Esophagus muscularis mucosa (tissue), 4 donors: Measurements from ENCODE around the gene ACIN1. TPM values are rescaled to one million over a fixed set of nuclear protein-coding genes. Genes with fewer than 3 reads are reported as not detected.

Source experiments
- DNase-seq: peaks from one replicate; pipeline ENCODE4 v3.0.0-alpha.2; 2017; ENCODE audit errors: extremely low spot score
- H3K27ac ChIP-seq, 4 donors: fragments of 200-600 bp; sonication (generic); replicated peaks in 1 of 4; 1 replicate in 3 of 4; 2 replicates in 1 of 4; pipeline ENCODE4 v1.5.1; 2016 to 2019; ENCODE audit warnings: mild to moderate bottlenecking in 1 of 4
- H3K27me3 ChIP-seq, 4 donors: fragments of 200-600 bp; sonication (generic); one replicate each; pipeline versions ENCODE4 v1.5.1 to v1.6.0; 2016 to 2019
- H3K36me3 ChIP-seq, 4 donors: fragments of 200-600 bp; sonication (generic); one replicate each; pipeline ENCODE4 v1.5.1; 2016 to 2019
- H3K4me1 ChIP-seq, 4 donors: fragments of 200-600 bp; sonication (generic); one replicate each; pipeline ENCODE4 v1.5.1; 2016 to 2019
- H3K4me3 ChIP-seq, 4 donors: fragments of 200-600 bp; sonication (generic); 1 replicate in 2 of 4; 2 replicates in 2 of 4; pipeline ENCODE4 v1.5.1; 2016 to 2019; ENCODE audit warnings: mild to moderate bottlenecking in 4 of 4, moderate library complexity in 1 of 4
- H3K9me3 ChIP-seq, 4 donors: fragments of 200-600 bp; sonication (generic); 1 replicate in 3 of 4; 2 replicates in 1 of 4; pipeline ENCODE4 v1.5.1; 2016 to 2019
- EP300 ChIP-seq: sonication (generic); formaldehyde crosslinking; IDR thresholded peaks from one replicate; pipeline ENCODE4 v1.6.1; 2017; ENCODE audit warnings: antibody characterized with exemption
- POLR2A ChIP-seq: fragments of 450-650 bp; IDR thresholded peaks from one replicate; pipeline ENCODE4 v1.6.1; 2017; ENCODE audit warnings: antibody characterized with exemption, moderate library complexity, mild to moderate bottlenecking, low read depth
- POLR2AphosphoS5 ChIP-seq, 2 donors: sonication (generic); formaldehyde crosslinking; IDR thresholded peaks; one replicate each; pipeline ENCODE4 v1.6.1; 2017; ENCODE audit warnings: antibody characterized with exemption in 2 of 2
- WGBS: methylation state at CpG from one replicate; pipeline ENCODE4 v1.1.5; 2018; 5-methylcytosine and 5-hydroxymethylcytosine counted together
- intact Hi-C: fragments of 100-400 bp; cut with DNase I; formaldehyde crosslinking; loops from one replicate; pipeline ENCODE4 v1.15.1; 2023
- total RNA-seq, 4 donors: library from RNA; depleted of rRNA; stranded (reverse); fragments of >200 nt; gene quantifications; one replicate each; pipeline versions ENCODE4 v1.1.0 to v1.2.1, GENCODE V29; 2016
- TF ChIP-seq, protein P1 (sequence below), 3 experiments: fragments of 200-600 bp in 2 of 3; fragments of 450-650 bp in 1 of 3; sonication (generic) in 2 of 3; IDR thresholded peaks; one replicate each; pipeline ENCODE4 v1.5.1; 2017 to 2019; ENCODE audit warnings: antibody characterized with exemption in 3 of 3, mild to moderate bottlenecking in 2 of 3, moderate library complexity in 1 of 3

ACIN1 gene
- total RNA-seq, 4 donors from 2014 or later: 60.1 to 101 (median 89.5) TPM

DNA sequence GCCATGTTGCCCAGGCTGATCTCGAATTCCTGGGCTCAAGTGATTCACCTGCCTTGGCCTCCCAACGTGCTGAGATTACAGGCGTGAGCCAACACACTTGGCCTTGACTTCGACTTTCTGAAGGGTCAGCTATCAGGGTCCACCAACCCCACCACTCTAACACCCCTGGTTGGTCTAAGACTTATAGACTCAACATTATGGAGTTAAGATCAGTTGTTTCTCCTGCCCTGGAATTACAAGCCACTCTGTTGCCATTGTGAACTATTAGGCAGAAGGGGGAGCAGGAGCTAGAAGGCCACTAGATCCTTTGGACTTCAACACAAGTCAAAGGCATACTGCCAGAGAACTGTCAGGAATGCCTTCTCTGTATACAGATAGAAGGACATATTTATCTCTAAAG, 54.8 kb downstream of the ACIN1 start:
- Histone ChIP-seq H3K36me3 (no peaks in the 10 kb centered on the region), H3K4me3 (no peak overlapping the region), H3K4me1 (peaks cover 0 to 5% (median 4%) of the 10 kb centered on the region in 4 donors), H3K27me3 (no peaks in the 10 kb centered on the region), H3K27ac (no peak overlapping the region), H3K9me3 (no peaks in the 10 kb centered on the region)
- WGBS: 94% methylated on average over 4 of the region's 4 CpGs
- TF ChIP-seq POLR2A (no peak), EP300 (no peak), POLR2AphosphoS5 (IDR thresholded peaks at IDR 0.05) (no peak)
- TF ChIP-seq, protein P1, sequence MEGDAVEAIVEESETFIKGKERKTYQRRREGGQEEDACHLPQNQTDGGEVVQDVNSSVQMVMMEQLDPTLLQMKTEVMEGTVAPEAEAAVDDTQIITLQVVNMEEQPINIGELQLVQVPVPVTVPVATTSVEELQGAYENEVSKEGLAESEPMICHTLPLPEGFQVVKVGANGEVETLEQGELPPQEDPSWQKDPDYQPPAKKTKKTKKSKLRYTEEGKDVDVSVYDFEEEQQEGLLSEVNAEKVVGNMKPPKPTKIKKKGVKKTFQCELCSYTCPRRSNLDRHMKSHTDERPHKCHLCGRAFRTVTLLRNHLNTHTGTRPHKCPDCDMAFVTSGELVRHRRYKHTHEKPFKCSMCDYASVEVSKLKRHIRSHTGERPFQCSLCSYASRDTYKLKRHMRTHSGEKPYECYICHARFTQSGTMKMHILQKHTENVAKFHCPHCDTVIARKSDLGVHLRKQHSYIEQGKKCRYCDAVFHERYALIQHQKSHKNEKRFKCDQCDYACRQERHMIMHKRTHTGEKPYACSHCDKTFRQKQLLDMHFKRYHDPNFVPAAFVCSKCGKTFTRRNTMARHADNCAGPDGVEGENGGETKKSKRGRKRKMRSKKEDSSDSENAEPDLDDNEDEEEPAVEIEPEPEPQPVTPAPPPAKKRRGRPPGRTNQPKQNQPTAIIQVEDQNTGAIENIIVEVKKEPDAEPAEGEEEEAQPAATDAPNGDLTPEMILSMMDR (IDR thresholded peaks at IDR 0.05): no peak
- no peak for DNase-seq
- intact Hi-C loops: no loop called here

DNA sequence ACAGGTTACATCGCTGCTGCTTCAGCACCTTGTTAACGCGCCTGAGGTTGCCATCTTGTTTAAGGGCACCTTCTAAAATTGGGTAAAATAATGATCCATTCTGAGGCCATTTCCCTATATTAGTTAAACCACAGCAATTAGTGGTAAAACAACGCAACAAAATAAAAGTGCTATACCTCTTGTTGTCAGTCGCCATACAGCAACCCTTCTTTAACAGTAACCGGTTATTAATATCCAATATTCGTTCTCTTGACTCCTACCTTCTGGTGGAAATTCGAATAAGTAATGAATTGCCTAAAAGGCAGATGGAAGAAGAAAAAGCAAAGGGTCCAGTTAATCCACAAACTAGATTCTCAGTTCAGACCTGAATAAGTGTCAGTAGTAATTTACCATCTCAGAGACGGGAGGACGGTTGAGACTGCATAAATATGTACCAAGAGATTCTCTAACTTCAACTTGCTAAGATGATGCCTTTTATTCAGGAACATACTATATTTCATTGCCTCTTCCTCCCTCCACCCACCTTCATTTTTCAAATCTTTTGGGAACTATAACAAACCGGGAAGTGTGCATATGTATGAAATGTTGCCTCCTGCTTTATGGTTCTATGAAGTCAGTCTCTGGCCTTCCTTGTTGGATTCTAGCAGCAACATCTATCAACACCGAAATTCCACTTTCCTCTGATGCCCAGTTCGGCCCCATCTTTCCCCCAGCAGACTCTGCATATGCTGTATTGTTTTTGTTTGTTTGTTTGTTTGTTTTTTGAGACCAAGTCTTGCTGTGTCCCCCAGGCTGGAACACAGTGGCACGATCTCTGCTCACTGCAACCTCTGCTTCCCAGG, 59.4 kb downstream of the ACIN1 start:
- no peak for DNase-seq
- intact Hi-C loops: no loop called here
- H3K4me3 ChIP-seq: peak overlapping the region; percentile 73 to 87 (median 81)
- no peaks in the 10 kb centered on the region for H3K27me3 ChIP-seq
- H3K36me3 ChIP-seq: peaks cover 14 to 29% (median 29%) of the 10 kb centered on the region in 4 donors
- H3K4me1 ChIP-seq: peaks cover 17 to 30% (median 21%) of the 10 kb centered on the region in 4 donors
- peak overlapping the region; percentile 88 to 95 (median 92) for H3K27ac ChIP-seq
- TF ChIP-seq POLR2AphosphoS5 (IDR thresholded peaks at IDR 0.05) (no peak), EP300 (no peak), POLR2A (no peak)
- TF ChIP-seq, protein P1 (IDR thresholded peaks at IDR 0.05): no peak
- WGBS: 63% methylated on average over 14 of the region's 14 CpGs
- no peaks in the 10 kb centered on the region for H3K9me3 ChIP-seq

DNA sequence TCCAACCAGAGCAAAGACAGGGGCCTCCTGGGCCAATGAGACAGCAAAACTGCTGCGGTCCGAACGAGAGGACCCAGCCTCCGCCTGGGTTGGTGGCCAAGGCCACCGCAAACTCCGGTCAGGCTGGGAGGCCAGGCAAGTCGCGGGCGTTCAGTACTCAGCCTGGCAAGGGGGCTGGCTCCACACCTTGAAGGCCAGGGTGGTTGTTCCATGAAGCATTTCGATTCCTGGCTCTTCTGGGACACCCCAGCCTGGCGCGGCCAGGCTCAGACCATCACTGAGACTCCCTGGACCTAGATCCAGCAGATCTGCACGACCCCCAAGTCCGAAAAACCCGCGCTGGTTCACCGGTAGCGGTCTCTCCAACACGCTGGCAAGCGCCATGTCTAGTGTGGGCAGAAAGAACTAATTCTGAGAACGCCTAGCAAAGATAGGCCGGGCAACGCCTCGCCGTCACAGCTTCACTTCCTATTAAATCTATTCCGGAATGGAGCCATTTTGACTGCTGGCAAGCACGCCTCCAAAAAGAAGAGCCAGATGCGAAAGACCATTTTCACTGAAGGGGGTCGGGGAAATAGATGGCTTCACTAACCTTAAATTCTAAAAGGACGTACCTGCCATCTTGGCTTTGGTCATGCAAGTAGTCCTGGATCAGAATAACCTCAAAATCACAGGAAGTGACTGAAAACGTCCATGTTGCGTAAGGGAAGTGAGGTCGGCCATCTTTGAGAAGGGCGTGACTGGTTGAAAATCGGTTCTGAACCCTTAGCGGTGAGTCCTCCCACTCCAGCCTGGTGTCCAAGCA, 60.2 kb downstream of the ACIN1 start, which contains the start of gene PSMB5:
Gene PSMB5, minus strand, starts transcription at position 403 of the 805 bp plus-strand sequence. Its CDS starts 19 bp downstream, at position 384.
- peak; percentile 98 for DNase-seq
- Histone ChIP-seq H3K27ac (peak within 1 kb of the TSS; percentile 88 to 95 (median 92)), H3K4me3 (peak within 1 kb of the TSS; percentile 73 to 87 (median 81)), H3K27me3 (no peaks in the 10 kb centered on the region), H3K4me1 (peaks cover 17 to 30% (median 21%) of the 10 kb centered on the region in 4 donors), H3K36me3 (peaks cover 15 to 37% (median 37%) of the 10 kb centered on the region in 4 donors), H3K9me3 (no peaks in the 10 kb centered on the region)
- 0% methylated on average over 15 of the region's 36 CpGs for WGBS
- intact Hi-C loops: no loop called here
- TF ChIP-seq POLR2A (no peak), POLR2AphosphoS5 (IDR thresholded peaks at IDR 0.05) (peak; percentile 65 to 71)
- TF ChIP-seq, protein P1 (IDR thresholded peaks at IDR 0.05): peak in 1 of 3 experiments; percentile 18

DNA sequence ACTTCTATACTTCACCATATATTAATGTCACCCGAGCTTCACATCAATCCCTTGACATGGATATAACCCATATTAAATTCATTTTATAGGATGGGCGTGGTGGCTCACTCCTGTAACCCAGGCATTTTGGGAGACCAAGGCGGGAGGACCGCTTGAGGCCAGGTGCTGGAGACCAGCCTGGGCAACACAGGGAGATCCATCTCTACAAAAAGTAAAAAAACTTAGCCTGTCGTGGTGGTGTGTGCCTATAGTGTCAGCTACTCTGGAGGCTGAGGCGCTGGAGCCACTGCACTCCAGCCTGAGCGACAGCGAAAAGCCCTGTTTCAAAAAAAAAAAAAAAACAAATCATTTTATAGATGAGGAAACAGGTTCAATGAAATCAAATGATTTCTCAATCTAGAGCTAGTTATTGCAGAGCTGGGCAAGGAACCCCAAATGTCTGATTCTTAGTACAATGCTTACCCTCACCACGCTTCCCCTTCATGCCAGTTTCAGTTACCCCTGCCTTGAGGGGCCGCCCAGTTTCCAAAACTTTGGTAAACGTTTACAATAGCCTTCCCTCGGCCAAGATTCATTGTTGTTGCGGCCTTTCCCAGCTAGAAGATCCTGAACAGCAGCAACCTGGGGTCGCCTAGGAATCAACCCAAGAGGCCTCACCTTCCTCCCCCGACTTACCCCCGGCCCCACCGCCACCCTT, 61.0 kb downstream of the ACIN1 start:
- Histone ChIP-seq H3K36me3 (peaks cover 15 to 45% (median 44%) of the 10 kb centered on the region in 4 donors), H3K27me3 (no peaks in the 10 kb centered on the region), H3K4me3 (peak overlapping the region; percentile 73 to 87 (median 81)), H3K4me1 (peaks cover 17 to 35% (median 25%) of the 10 kb centered on the region in 4 donors), H3K27ac (peak overlapping the region; percentile 88 to 95 (median 92)), H3K9me3 (no peaks in the 10 kb centered on the region)
- DNase-seq: no peak
- TF ChIP-seq, protein P1 (IDR thresholded peaks at IDR 0.05): no peak
- TF ChIP-seq POLR2A: no peak
- no peak for TF ChIP-seq POLR2AphosphoS5 (IDR thresholded peaks at IDR 0.05)
- no peak for TF ChIP-seq EP300
- intact Hi-C loops: no loop called here
- 41% methylated on average over 17 of the region's 17 CpGs for WGBS
